HepG2 (cell line): ENCODE measurements around the gene ZNF747. TPM values are rescaled to one million over a fixed set of nuclear protein-coding genes. Genes with fewer than 3 reads are reported as not detected.
A peak's percentile ranks its signal among the peaks of the same experiment; 100 is the strongest.

Experiments
- BORCS8-MEF2B ChIP-seq: sonication (generic); formaldehyde crosslinking; IDR thresholded peaks from 2 replicates; pipeline ENCODE4 v1.8.0; 2022; ENCODE audit warnings: mild to moderate bottlenecking, missing genetic modification reagents
- BRCA1 ChIP-seq: sonication (generic); formaldehyde crosslinking; IDR thresholded peaks from 2 replicates; pipeline ENCODE4 v1.4.0; 2020; ENCODE audit warnings: missing genetic modification reagents
- FOXM1 ChIP-seq: sonication (generic); formaldehyde crosslinking; IDR thresholded peaks from 2 replicates; pipeline ENCODE4 v1.5.0; 2020; ENCODE audit warnings: missing genetic modification reagents
- GABPB1 ChIP-seq: IDR thresholded peaks from 2 replicates; pipeline ENCODE4 v1.6.1; 2016; ENCODE audit warnings: mild to moderate bottlenecking, missing genetic modification reagents, moderate library complexity, missing compliant biosample characterization
- HMG20B ChIP-seq: conservative IDR thresholded peaks from 2 replicates; pipeline ENCODE4 v1.6.1; 2016; ENCODE audit warnings: missing genetic modification reagents, missing compliant biosample characterization
- HNRNPH1 ChIP-seq: fragments of 200-400 bp; formaldehyde crosslinking; optimal IDR thresholded peaks from 2 replicates; pipeline ENCODE3; 2017; ENCODE audit warnings: mild to moderate bottlenecking, low read depth, low read length
- KDM3A ChIP-seq: IDR thresholded peaks from 2 replicates; pipeline ENCODE4 v1.6.1; 2018; ENCODE audit warnings: low read depth, missing compliant biosample characterization
- LCORL ChIP-seq, 2 experiments: fragments of 450-650 bp in 1 of 2; sonication (generic) in 1 of 2; formaldehyde crosslinking in 1 of 2; IDR thresholded peaks; 2 replicates each; pipeline versions ENCODE4 v1.5.0 to v1.6.1; 2017 to 2020; ENCODE audit warnings: antibody characterized with exemption in 1 of 2, missing genetic modification reagents in 1 of 2
- MAZ ChIP-seq, 2 experiments: sonication (generic) in 1 of 2; formaldehyde crosslinking in 1 of 2; IDR thresholded peaks; 2 replicates each; pipeline versions ENCODE4 v1.5.0 to v1.6.1; 2012 to 2020; ENCODE audit warnings: low read depth in 2 of 2, mild to moderate bottlenecking in 2 of 2, borderline replicate concordance in 1 of 2, improper control_type of control experiment in 1 of 2, low read length in 1 of 2, missing genetic modification reagents in 1 of 2, moderate library complexity in 1 of 2
- MIER3 ChIP-seq: IDR thresholded peaks from 2 replicates; pipeline ENCODE4 v1.6.1; 2016; ENCODE audit warnings: missing compliant biosample characterization, borderline replicate concordance
- NCOA5 ChIP-seq: sonication (generic); formaldehyde crosslinking; IDR thresholded peaks from 2 replicates; pipeline ENCODE4 v1.4.0; 2020; ENCODE audit warnings: missing genetic modification reagents
- NKX3-1 ChIP-seq: sonication (generic); formaldehyde crosslinking; IDR thresholded peaks from 2 replicates; pipeline ENCODE4 v1.5.0; 2020; ENCODE audit warnings: missing genetic modification reagents
- SKI ChIP-seq: fragments of 450-650 bp; IDR thresholded peaks from one replicate; pipeline ENCODE4 v1.6.1; 2018; ENCODE audit warnings: mild to moderate bottlenecking; ENCODE audit not compliant: partially characterized antibody
- TCF7 ChIP-seq: sonication (generic); IDR thresholded peaks from 2 replicates; pipeline ENCODE4 v1.6.1; 2016; ENCODE audit warnings: antibody characterized with exemption, low read depth
- TOPORS ChIP-seq: sonication (generic); formaldehyde crosslinking; IDR thresholded peaks from 2 replicates; pipeline ENCODE4 v1.8.0; 2023; ENCODE audit warnings: mild to moderate bottlenecking, missing genetic modification reagents
- ZEB1 ChIP-seq: IDR thresholded peaks from 2 replicates; pipeline ENCODE4 v1.6.1; 2012; ENCODE audit warnings: mild to moderate bottlenecking, low read depth, inconsistent platforms; ENCODE audit not compliant: insufficient replicate concordance
- ZNF136 ChIP-seq: sonication (generic); formaldehyde crosslinking; IDR thresholded peaks from 2 replicates; pipeline ENCODE4 v1.8.1; 2022; ENCODE audit warnings: low read depth, mild to moderate bottlenecking, moderate library complexity, missing genetic modification reagents
- ZNF160 ChIP-seq: sonication (generic); formaldehyde crosslinking; IDR thresholded peaks from 2 replicates; pipeline ENCODE4 v1.8.0; 2022; ENCODE audit warnings: mild to moderate bottlenecking, inconsistent platforms, missing genetic modification reagents
- ZNF367 ChIP-seq: sonication (generic); formaldehyde crosslinking; IDR thresholded peaks from 2 replicates; pipeline ENCODE4 v1.4.0; 2020; ENCODE audit warnings: missing genetic modification reagents, borderline replicate concordance
- ZNF441 ChIP-seq: sonication (generic); formaldehyde crosslinking; IDR thresholded peaks from 2 replicates; pipeline ENCODE4 v1.7.0; 2021; ENCODE audit warnings: missing genetic modification reagents, borderline replicate concordance
- ZNF619 ChIP-seq: sonication (generic); formaldehyde crosslinking; IDR thresholded peaks from 2 replicates; pipeline ENCODE4 v1.4.0; 2020; ENCODE audit warnings: mild to moderate bottlenecking, missing genetic modification reagents
- ZNF773 ChIP-seq: sonication (generic); formaldehyde crosslinking; IDR thresholded peaks from 2 replicates; pipeline ENCODE4 v1.4.0; 2020; ENCODE audit warnings: missing genetic modification reagents, borderline replicate concordance
- ZNF841 ChIP-seq: sonication (generic); formaldehyde crosslinking; IDR thresholded peaks from 2 replicates; pipeline ENCODE4 v1.8.1; 2023; ENCODE audit warnings: missing genetic modification reagents, borderline replicate concordance
- polyA plus RNA-seq, 8 experiments: library from polyadenylated mRNA; depleted of rRNA in 3 of 8; stranded (reverse) in 7 of 8; unstranded in 1 of 8; fragments of >200 nt; fragmentation: Illumina TruSeq in 4 of 8; extraction: Trizol in 4 of 8; gene quantifications; 2 replicates each; pipeline versions ENCODE4 v1.2.1 to v1.2.3, GENCODE V29; 2011 to 2016; ENCODE audit warnings: low read depth in 4 of 8, missing spikeins in 1 of 8, mixed read lengths in 1 of 8; ENCODE audit not compliant: insufficient read depth in 1 of 8
- total RNA-seq, 5 experiments: library from RNA; depleted of rRNA; stranded (reverse); fragments of >200 nt; fragmentation: Illumina TruSeq; extraction: Trizol; gene quantifications; 2 replicates each; pipeline ENCODE4 v1.2.3, GENCODE V29; 2016; ENCODE audit warnings: low read depth in 1 of 5
- TF ChIP-seq, protein P1 (sequence below): sonication (generic); formaldehyde crosslinking; IDR thresholded peaks from 2 replicates; pipeline ENCODE4 v1.4.0; 2020; ENCODE audit warnings: missing genetic modification reagents; ENCODE audit errors: not compliant biosample characterization
- TF ChIP-seq, protein P2 (sequence below): sonication (generic); formaldehyde crosslinking; IDR thresholded peaks from 2 replicates; pipeline ENCODE4 v1.4.0; 2020; ENCODE audit warnings: mild to moderate bottlenecking, missing genetic modification reagents
- TF ChIP-seq, protein P3 (sequence below): sonication (generic); formaldehyde crosslinking; conservative IDR thresholded peaks from 2 replicates; pipeline ENCODE4 v1.8.0; 2022; ENCODE audit warnings: missing genetic modification reagents

The ZNF747 gene
- total and polyA plus RNA-seq, 2 of the 13 experiments (the other 11 are each of a cell fraction or from before 2014, with no cell fraction given) = 7.2 to 10.2 TPM

DNA sequence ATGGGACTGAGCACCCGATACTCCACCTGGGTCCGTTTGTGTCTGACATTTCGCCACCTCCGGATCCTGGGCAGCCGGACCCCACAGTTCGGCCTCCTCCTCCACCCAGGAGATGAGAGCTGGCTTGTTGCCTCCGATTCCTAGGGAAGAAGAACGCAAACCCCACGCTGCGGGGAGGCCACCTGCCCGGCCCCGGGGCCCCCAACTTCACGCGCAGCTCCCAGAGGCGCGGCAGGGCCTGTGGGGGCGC, 23.0 kb upstream of the ZNF747 start (continued):
- no peak for TF ChIP-seq HNRNPH1
- TF ChIP-seq ZNF619 = no peak
- no peak for TF ChIP-seq ZNF136 (CRISPR knock-in tag)
- TF ChIP-seq ZNF441 = no peak
- no peak for TF ChIP-seq GABPB1 (CRISPR knock-in tag)
- no peak for TF ChIP-seq MIER3 (CRISPR knock-in tag)
- TF ChIP-seq KDM3A (CRISPR knock-in tag) = no peak
- TF ChIP-seq, protein P1, sequence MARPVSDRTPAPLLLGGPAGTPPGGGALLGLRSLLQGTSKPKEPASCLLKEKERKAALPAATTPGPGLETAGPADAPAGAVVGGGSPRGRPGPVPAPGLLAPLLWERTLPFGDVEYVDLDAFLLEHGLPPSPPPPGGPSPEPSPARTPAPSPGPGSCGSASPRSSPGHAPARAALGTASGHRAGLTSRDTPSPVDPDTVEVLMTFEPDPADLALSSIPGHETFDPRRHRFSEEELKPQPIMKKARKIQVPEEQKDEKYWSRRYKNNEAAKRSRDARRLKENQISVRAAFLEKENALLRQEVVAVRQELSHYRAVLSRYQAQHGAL (CRISPR knock-in tag) = no peak
- TF ChIP-seq, protein P2, sequence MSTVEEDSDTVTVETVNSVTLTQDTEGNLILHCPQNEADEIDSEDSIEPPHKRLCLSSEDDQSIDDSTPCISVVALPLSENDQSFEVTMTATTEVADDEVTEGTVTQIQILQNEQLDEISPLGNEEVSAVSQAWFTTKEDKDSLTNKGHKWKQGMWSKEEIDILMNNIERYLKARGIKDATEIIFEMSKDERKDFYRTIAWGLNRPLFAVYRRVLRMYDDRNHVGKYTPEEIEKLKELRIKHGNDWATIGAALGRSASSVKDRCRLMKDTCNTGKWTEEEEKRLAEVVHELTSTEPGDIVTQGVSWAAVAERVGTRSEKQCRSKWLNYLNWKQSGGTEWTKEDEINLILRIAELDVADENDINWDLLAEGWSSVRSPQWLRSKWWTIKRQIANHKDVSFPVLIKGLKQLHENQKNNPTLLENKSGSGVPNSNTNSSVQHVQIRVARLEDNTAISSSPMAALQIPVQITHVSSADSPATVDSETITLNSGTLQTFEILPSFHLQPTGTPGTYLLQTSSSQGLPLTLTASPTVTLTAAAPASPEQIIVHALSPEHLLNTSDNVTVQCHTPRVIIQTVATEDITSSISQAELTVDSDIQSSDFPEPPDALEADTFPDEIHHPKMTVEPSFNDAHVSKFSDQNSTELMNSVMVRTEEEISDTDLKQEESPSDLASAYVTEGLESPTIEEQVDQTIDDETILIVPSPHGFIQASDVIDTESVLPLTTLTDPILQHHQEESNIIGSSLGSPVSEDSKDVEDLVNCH (CRISPR knock-in tag) = no peak
- no peak for TF ChIP-seq TCF7
- TF ChIP-seq ZNF773 (CRISPR knock-in tag) = no peak
- no peak for TF ChIP-seq LCORL (IDR thresholded peaks at IDR 0.05)
- no peak for TF ChIP-seq LCORL (CRISPR knock-in tag; IDR thresholded peaks at IDR 0.05)
- no peak for TF ChIP-seq TOPORS (CRISPR knock-in tag)
- no peak for TF ChIP-seq HMG20B
- TF ChIP-seq NKX3-1 = no peak
- TF ChIP-seq ZNF841 (CRISPR knock-in tag) = no peak
- no peak for TF ChIP-seq ZEB1
- no peak for TF ChIP-seq FOXM1 (CRISPR knock-in tag)
- no peak for TF ChIP-seq ZNF367
- TF ChIP-seq NCOA5 (CRISPR knock-in tag) = no peak
- no peak for TF ChIP-seq ZNF160
- TF ChIP-seq BRCA1 (CRISPR knock-in tag) = no peak
- TF ChIP-seq, protein P3, sequence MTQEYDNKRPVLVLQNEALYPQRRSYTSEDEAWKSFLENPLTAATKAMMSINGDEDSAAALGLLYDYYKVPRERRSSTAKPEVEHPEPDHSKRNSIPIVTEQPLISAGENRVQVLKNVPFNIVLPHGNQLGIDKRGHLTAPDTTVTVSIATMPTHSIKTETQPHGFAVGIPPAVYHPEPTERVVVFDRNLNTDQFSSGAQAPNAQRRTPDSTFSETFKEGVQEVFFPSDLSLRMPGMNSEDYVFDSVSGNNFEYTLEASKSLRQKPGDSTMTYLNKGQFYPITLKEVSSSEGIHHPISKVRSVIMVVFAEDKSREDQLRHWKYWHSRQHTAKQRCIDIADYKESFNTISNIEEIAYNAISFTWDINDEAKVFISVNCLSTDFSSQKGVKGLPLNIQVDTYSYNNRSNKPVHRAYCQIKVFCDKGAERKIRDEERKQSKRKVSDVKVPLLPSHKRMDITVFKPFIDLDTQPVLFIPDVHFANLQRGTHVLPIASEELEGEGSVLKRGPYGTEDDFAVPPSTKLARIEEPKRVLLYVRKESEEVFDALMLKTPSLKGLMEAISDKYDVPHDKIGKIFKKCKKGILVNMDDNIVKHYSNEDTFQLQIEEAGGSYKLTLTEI (CRISPR knock-in tag) = no peak
- no peak for TF ChIP-seq MAZ (IDR thresholded peaks at IDR 0.05; ENCODE audit: borderline replicate concordance, low read depth, low read length)
- no peak; the same call in 1 of the 2 replicates for TF ChIP-seq MAZ (CRISPR knock-in tag; IDR thresholded peaks at IDR 0.05; ENCODE audit: low read depth)
- TF ChIP-seq SKI = peak; percentile 23
- TF ChIP-seq BORCS8-MEF2B = peak; percentile 36; the same call in 1 of the 2 replicates
